Astrocyte (in vitro differentiated cells and primary cell): ENCODE results near the gene BRAP. TPM values are rescaled to one million over a fixed set of nuclear protein-coding genes. Genes with fewer than 3 reads are reported as not detected.
A peak's percentile ranks its signal among the peaks of the same experiment; 100 is the strongest.
"Not testable (repeated sequence)": the region's sequence is repeated elsewhere in the genome, so short reads cannot be mapped to it uniquely, and the experiment has no call there.

Source experiments
- DNase-seq: peaks from one replicate; pipeline ENCODE4 v3.0.0-alpha.2; 2010; ENCODE audit warnings: low read depth
- FAIRE-seq: peaks from 2 replicates; lab custom pipeline; 2011; peaks lifted over from hg19 to GRCh38; lab: Jason Lieb, UNC
- H2AFZ ChIP-seq: 2 replicates; pipeline ENCODE4 v1.6.0; 2012; ENCODE audit warnings: low read depth, low read length, inconsistent platforms
- H3K27ac ChIP-seq: 2 replicates; pipeline ENCODE4 v1.5.1; 2011; ENCODE audit warnings: low read depth, low read length, inconsistent platforms
- H3K27me3 ChIP-seq: 2 replicates; pipeline ENCODE4 v1.6.0; 2011; ENCODE audit warnings: low read length, inconsistent platforms; ENCODE audit not compliant: insufficient read depth
- H3K36me3 ChIP-seq: 2 replicates; pipeline ENCODE4 v1.5.1; 2011; ENCODE audit warnings: low read length, inconsistent platforms; ENCODE audit not compliant: insufficient read depth
- H3K4me1 ChIP-seq: 2 replicates; pipeline ENCODE4 v1.5.1; 2011; ENCODE audit warnings: low read length, inconsistent platforms; ENCODE audit not compliant: insufficient read depth
- H3K4me2 ChIP-seq: 2 replicates; pipeline ENCODE4 v1.6.0; 2012; ENCODE audit warnings: low read length, inconsistent platforms
- H3K4me3 ChIP-seq: 2 replicates; pipeline ENCODE4 v1.5.1; 2011; ENCODE audit warnings: low read depth, mild to moderate bottlenecking, low read length, inconsistent platforms; ENCODE audit not compliant: insufficient read depth
- H3K79me2 ChIP-seq: 2 replicates; pipeline ENCODE4 v1.6.0; 2012; ENCODE audit warnings: mild to moderate bottlenecking, low read length, inconsistent platforms; ENCODE audit not compliant: insufficient read depth
- H3K9ac ChIP-seq: 2 replicates; pipeline ENCODE4 v1.6.0; 2012; ENCODE audit warnings: mild to moderate bottlenecking, low read length, inconsistent platforms
- H3K9me3 ChIP-seq: 2 replicates; pipeline ENCODE4 v1.5.1; 2012; ENCODE audit warnings: low read depth, mild to moderate bottlenecking, low read length, inconsistent platforms; ENCODE audit not compliant: insufficient read depth
- H4K20me1 ChIP-seq: 2 replicates; pipeline ENCODE4 v1.6.0; 2012; ENCODE audit warnings: low read length, inconsistent platforms; ENCODE audit not compliant: insufficient read depth
- H3K27ac Mint-ChIP-seq: one replicate; pipeline ENCODE4 v1.8.0; 2021; ENCODE audit warnings: mild to moderate bottlenecking, mixed read lengths; ENCODE audit not compliant: unreplicated experiment
- H3K27me3 Mint-ChIP-seq: one replicate; pipeline ENCODE4 v1.8.0; 2021; ENCODE audit warnings: low read depth, mixed read lengths; ENCODE audit not compliant: unreplicated experiment
- H3K36me3 Mint-ChIP-seq: one replicate; pipeline ENCODE4 v1.8.0; 2021; ENCODE audit warnings: low read depth, mixed read lengths; ENCODE audit not compliant: unreplicated experiment
- H3K4me1 Mint-ChIP-seq: one replicate; pipeline ENCODE4 v1.8.0; 2021; ENCODE audit warnings: low read depth, mixed read lengths; ENCODE audit not compliant: unreplicated experiment
- H3K4me3 Mint-ChIP-seq: one replicate; pipeline ENCODE4 v1.8.0; 2021; ENCODE audit warnings: mild to moderate bottlenecking, moderate library complexity, mixed read lengths; ENCODE audit not compliant: unreplicated experiment
- H3K9me3 Mint-ChIP-seq: one replicate; pipeline ENCODE4 v1.8.0; 2021; ENCODE audit warnings: mild to moderate bottlenecking, mixed read lengths; ENCODE audit not compliant: unreplicated experiment
- CTCF ChIP-seq: IDR thresholded peaks from 2 replicates; pipeline ENCODE4 v1.5.1; 2011; ENCODE audit warnings: low read depth, mild to moderate bottlenecking, inconsistent platforms, low read length, moderate library complexity; ENCODE audit not compliant: insufficient read depth
- EZH2 ChIP-seq: IDR thresholded peaks from 2 replicates; pipeline ENCODE4 v1.6.1; 2012; ENCODE audit warnings: mild to moderate bottlenecking, low read length, inconsistent platforms; ENCODE audit not compliant: insufficient read depth
- total RNA-seq: library from RNA; stranded (reverse); gene quantifications from 2 replicates; pipeline ENCODE4 v1.2.1, GENCODE V29; 2021

Gene BRAP
- total RNA-seq, 1 donor from 2014 or later: 24.8 TPM

DNA sequence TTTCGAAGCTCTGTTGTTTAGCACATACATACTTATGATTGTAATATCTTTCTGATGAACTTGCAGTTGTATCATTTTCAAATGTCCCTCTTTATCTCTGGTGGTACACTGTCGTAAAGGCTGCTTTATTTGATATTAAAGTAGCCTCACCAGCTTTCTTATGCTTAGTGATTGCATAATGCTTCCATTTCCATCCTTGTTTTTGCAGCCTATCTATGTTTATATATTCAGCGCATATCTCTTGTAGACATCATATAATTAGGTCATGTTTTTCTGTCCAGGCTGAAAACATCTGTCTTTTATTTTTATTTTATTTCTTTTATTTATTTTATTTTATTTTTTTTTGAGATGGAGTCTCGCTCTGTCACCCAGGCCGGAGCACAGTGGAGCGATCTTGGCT lies 34.7 kb upstream of the BRAP start:
- Histone ChIP-seq H3K4me3 (no peak overlapping the region), H3K9me3 (no peaks in the 10 kb centered on the region), H3K4me2 (no peak overlapping the region), H3K27ac (no peak overlapping the region), H3K36me3 (no peaks in the 10 kb centered on the region), H3K79me2 (no peaks in the 10 kb centered on the region), H2AFZ (no peak overlapping the region), H3K4me1 (no peaks in the 10 kb centered on the region), H4K20me1 (no peaks in the 10 kb centered on the region), H3K9ac (no peak overlapping the region), H3K27me3 (no peaks in the 10 kb centered on the region)
- DNase-seq (no peak), FAIRE-seq (no peak)
- TF ChIP-seq EZH2: no peak
- TF ChIP-seq CTCF: no peak
- H3K4me1 Mint-ChIP-seq: no peaks in the 10 kb centered on the region
- H3K27ac Mint-ChIP-seq: no peak overlapping the region
- H3K9me3 Mint-ChIP-seq: peaks cover 2% of the 10 kb centered on the region
- peaks cover 19% of the 10 kb centered on the region for H3K36me3 Mint-ChIP-seq
- no peak overlapping the region for H3K4me3 Mint-ChIP-seq
- H3K27me3 Mint-ChIP-seq: no peaks in the 10 kb centered on the region

- H3K36me3 Mint-ChIP-seq: peaks cover 19% of the 10 kb centered on the region
- H3K9me3 Mint-ChIP-seq, H3K4me2 ChIP-seq, H3K4me3 Mint-ChIP-seq, H3K9me3 ChIP-seq, H3K9ac ChIP-seq, H3K27me3 Mint-ChIP-seq, H3K79me2 ChIP-seq, H2AFZ ChIP-seq, DNase-seq, H3K4me1 ChIP-seq, H3K27ac ChIP-seq, H3K27me3 ChIP-seq, H3K4me3 ChIP-seq, H3K27ac Mint-ChIP-seq, H3K36me3 ChIP-seq, FAIRE-seq, H3K4me1 Mint-ChIP-seq, H4K20me1 ChIP-seq: not testable (repeated sequence)
These were observed 33.6 kb upstream of the BRAP start for GRCh38 chr12:111719316-111719715.

DNA sequence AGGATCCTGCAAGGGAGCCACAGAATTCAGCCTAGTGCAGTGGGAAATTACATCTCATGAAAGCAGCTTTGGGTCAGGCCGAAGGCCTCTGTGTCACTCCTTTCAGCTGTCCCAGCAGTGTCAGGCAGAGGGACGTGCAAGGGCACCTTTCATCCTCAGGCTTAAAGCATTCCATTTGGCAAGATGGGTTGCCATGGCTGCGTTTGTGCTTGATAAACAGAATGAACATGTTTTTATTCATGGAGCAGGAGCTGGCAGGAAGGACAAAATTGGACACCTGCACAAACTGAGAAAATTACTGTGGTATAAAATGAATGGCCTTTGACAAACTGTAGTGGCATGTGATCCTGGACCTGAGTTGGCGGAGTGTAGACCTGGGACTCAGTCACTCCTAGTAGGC lies 29.5 kb upstream of the BRAP start:
- H3K36me3 Mint-ChIP-seq: peaks cover 26% of the 10 kb centered on the region
- H3K4me3 Mint-ChIP-seq: no peak overlapping the region
- H3K9me3 ChIP-seq: peaks cover 3% of the 10 kb centered on the region
- H3K4me2 ChIP-seq: no peak overlapping the region
- no peak overlapping the region for H2AFZ ChIP-seq
- no peaks in the 10 kb centered on the region for H3K36me3 ChIP-seq
- H3K9me3 Mint-ChIP-seq: no peaks in the 10 kb centered on the region
- no peaks in the 10 kb centered on the region for H3K27me3 Mint-ChIP-seq
- no peak overlapping the region for H3K4me3 ChIP-seq
- no peak overlapping the region for H3K27ac ChIP-seq
- no peaks in the 10 kb centered on the region for H3K4me1 ChIP-seq
- H3K4me1 Mint-ChIP-seq: no peaks in the 10 kb centered on the region
- DNase-seq (peak; percentile 1), FAIRE-seq (no peak)
- no peak overlapping the region for H3K9ac ChIP-seq
- no peaks in the 10 kb centered on the region for H3K27me3 ChIP-seq
- no peaks in the 10 kb centered on the region for H3K79me2 ChIP-seq
- H4K20me1 ChIP-seq: no peaks in the 10 kb centered on the region
- H3K27ac Mint-ChIP-seq: no peak overlapping the region
- no peak for TF ChIP-seq CTCF
- no peak for TF ChIP-seq EZH2
